IPS DF 6.9 (cell line): ENCODE results near the gene ELOVL1.

Experiments
- DNase-seq: peaks from one replicate; pipeline ENCODE4 v3.0.0-alpha.2; 2013; ENCODE audit warnings: low read depth, low spot score
- H3K27ac ChIP-seq: one replicate; pipeline ENCODE4 v1.5.1; 2013; ENCODE audit warnings: low read length, control low read depth
- H3K27me3 ChIP-seq: 2 replicates; pipeline ENCODE4 v1.6.1; 2013; ENCODE audit warnings: mild to moderate bottlenecking, low read length; ENCODE audit not compliant: control insufficient read depth, insufficient read depth
- H3K36me3 ChIP-seq: 2 replicates; pipeline ENCODE4 v1.6.1; 2013; ENCODE audit warnings: low read length; ENCODE audit not compliant: control insufficient read depth, insufficient read depth
- H3K4me1 ChIP-seq: 2 replicates; pipeline ENCODE4 v1.6.1; 2013; ENCODE audit warnings: low read length; ENCODE audit not compliant: control insufficient read depth, insufficient read depth
- H3K4me3 ChIP-seq: 2 replicates; pipeline ENCODE4 v1.5.1; 2013; ENCODE audit warnings: mild to moderate bottlenecking, low read length
- H3K9me3 ChIP-seq: 2 replicates; pipeline ENCODE4 v1.6.1; 2013; ENCODE audit warnings: low read length, inconsistent platforms; ENCODE audit not compliant: control insufficient read depth, insufficient read depth
- WGBS: extraction: QIAGEN DNeasy Blood & Tissue Kit; methylation state at CpG from one replicate; pipeline ENCODE4 v1.1.7; 2013; ENCODE audit warnings: mixed read lengths, missing lambda C conversion rate; ENCODE audit not compliant: insufficient read length, insufficient coverage; 5-methylcytosine and 5-hydroxymethylcytosine counted together

The ELOVL1 gene

GRCh38 chr1:43398227-43398626, 30.4 kb upstream of the ELOVL1 start:
- H3K27ac ChIP-seq, result no peak overlapping the region
- no peaks in the 10 kb centered on the region for H3K9me3 ChIP-seq
- no CpG with 5 or more reads among the region's 3 CpGs for WGBS

GRCh38 chr1:43396059-43396458, 28.2 kb upstream of the ELOVL1 start:
- no peak for DNase-seq
- Histone ChIP-seq H3K9me3 (no peaks in the 10 kb centered on the region), H3K27me3 (no peaks in the 10 kb centered on the region), H3K4me1 (no peaks in the 10 kb centered on the region), H3K27ac (no peak overlapping the region), H3K36me3 (no peaks in the 10 kb centered on the region), H3K4me3 (no peak overlapping the region)
- WGBS, result no CpG with 5 or more reads among the region's 1 CpG

More at GRCh38 chr1:43398227-43398626, 30.4 kb upstream of the ELOVL1 start:
- Histone ChIP-seq H3K4me3 (no peak overlapping the region), H3K4me1 (no peaks in the 10 kb centered on the region), H3K27me3 (no peaks in the 10 kb centered on the region), H3K36me3 (no peaks in the 10 kb centered on the region)
- no peak for DNase-seq

GRCh38 chr1:43395523-43395922, 27.7 kb upstream of the ELOVL1 start:
- DNase-seq, result no peak
- H3K4me3 ChIP-seq, result no peak overlapping the region
- H3K4me1 ChIP-seq, result no peaks in the 10 kb centered on the region
- no peaks in the 10 kb centered on the region for H3K36me3 ChIP-seq
- no CpG with 5 or more reads among the region's 4 CpGs for WGBS
- no peaks in the 10 kb centered on the region for H3K27me3 ChIP-seq
- no peaks in the 10 kb centered on the region for H3K9me3 ChIP-seq
- no peak overlapping the region for H3K27ac ChIP-seq

DNA sequence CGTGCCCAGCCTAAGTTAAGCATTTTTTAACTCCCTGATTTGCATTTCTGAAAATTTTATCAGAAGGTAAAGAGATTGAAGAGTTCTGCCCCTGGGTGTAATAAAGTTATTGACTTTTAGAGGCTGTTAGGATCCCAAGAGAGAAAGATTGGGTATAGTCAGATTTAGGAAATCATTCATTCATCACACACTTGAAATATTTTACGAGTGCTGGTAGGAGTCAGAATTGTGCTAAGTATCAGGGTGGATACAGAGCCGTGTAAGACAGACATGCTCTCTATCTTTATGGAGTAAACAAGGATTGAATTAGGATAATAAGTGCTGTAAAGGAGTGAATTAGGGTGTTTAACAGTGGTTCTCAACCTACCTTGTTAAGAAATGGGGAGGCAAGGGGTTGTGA, 24.9 kb upstream of the ELOVL1 start:
- no peaks in the 10 kb centered on the region for H3K36me3 ChIP-seq
- DNase-seq, result no peak
- H3K9me3 ChIP-seq, result no peaks in the 10 kb centered on the region
- H3K4me1 ChIP-seq, result no peaks in the 10 kb centered on the region
- no peak overlapping the region for H3K27ac ChIP-seq
- no peak overlapping the region for H3K4me3 ChIP-seq
- H3K27me3 ChIP-seq, result no peaks in the 10 kb centered on the region
- WGBS, result no CpG with 5 or more reads among the region's 3 CpGs

DNA sequence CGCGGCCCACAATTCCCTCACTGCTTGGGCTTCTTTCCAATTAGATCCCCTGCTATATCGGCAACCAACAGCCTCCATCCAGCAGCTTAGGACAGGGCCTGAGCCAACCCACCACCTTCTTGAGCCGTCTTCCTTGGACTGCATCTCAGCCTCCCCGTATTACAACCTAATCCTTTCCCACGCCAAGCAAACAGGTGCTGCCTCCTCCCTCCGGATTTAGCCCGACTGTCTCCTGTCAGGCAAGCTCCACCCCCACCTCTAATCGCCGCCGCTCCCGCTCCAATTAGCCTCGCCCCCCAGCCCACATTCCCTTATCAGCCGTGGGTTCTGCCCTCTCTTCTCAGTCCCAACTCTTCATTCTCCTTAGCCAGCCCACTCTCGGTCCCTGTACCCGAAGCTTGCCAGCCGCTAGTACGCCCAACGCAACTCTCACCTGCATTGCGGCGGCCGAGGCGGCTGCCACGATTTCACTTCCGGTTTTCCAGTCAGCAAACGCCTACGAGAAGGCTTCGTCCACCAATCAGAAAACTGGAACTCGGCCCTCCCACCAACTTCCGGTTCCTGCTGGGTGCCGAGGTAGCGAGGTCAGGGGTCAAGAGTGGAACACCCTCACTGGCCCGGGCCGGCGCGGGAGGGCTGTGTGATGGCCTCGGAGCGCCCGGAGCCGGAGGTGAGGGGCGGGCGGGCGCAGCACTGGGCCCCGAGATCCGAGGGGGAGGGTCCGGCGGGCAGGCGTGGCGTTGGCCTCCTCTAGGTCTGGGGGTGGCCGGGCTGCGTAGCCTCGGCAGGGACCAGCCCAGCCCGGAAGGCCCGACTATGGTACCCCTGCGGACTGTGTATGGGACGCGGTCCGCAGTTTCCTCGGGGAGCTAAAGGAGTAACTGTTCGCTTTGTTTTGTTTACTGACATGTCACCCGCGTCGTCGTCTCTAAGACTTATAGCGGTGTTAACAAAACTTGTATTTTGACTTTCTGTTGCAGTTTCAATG, 21.8 kb upstream of the ELOVL1 start, which contains the start of the genes MED8 and SZT2:
MED8 (minus strand) TSS at position 475 of the 988 bp plus-strand sequence; CDS start at position 439, 36 bp downstream.
SZT2 (plus strand) TSS at position 574 of the 988 bp plus-strand sequence; CDS start at position 644, 70 bp downstream.
- peak; percentile 94 for DNase-seq
- H3K4me3 ChIP-seq, result peak within 1 kb of the TSS; percentile 99

DNA sequence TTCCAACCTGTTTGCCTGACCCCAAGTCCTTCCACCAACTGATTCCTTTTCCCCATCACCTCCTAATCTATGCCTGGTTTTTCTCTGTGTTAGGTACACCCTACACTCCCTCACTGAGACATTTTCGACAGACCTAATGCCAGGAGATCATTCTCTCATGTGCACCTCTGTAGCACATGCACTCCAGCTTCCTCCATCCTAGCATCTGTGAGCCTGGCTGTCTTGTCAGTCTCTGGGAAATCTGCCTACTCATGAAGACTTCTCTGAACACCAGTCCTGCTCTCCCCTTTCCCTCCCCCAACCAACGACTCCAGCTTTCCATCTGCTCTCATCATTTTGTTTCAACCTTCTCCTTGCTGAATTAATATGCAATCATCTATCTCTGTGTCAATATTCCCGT, 20.8 kb upstream of the ELOVL1 start:
- Histone ChIP-seq H3K4me1 (no peaks in the 10 kb centered on the region), H3K36me3 (peaks cover 17% of the 10 kb centered on the region; the same call in 1 of the 2 replicates), H3K27me3 (no peaks in the 10 kb centered on the region), H3K4me3 (no peak overlapping the region), H3K27ac (no peak overlapping the region), H3K9me3 (no peaks in the 10 kb centered on the region)
- WGBS, result no CpG with 5 or more reads among the region's 3 CpGs
- DNase-seq, result no peak

More for the DNA sequence above, 21.8 kb upstream of the ELOVL1 start, which contains the start of the genes MED8 and SZT2:
- no CpG with 5 or more reads among the region's 65 CpGs for WGBS
- H3K27me3 ChIP-seq, result no peaks in the 10 kb centered on the region
- no peaks in the 10 kb centered on the region for H3K9me3 ChIP-seq
- H3K4me1 ChIP-seq, result no peaks in the 10 kb centered on the region
- H3K27ac ChIP-seq, result no peak within 1 kb of the TSS
- H3K36me3 ChIP-seq, result peaks cover 17% of the 10 kb centered on the region; the same call in 1 of the 2 replicates

GRCh38 chr1:43387976-43388599, 20.3 kb upstream of the ELOVL1 start:
- no peak overlapping the region for H3K27ac ChIP-seq
- peaks cover 20% of the 10 kb centered on the region; the same call in 1 of the 2 replicates for H3K36me3 ChIP-seq
- WGBS, result no CpG with 5 or more reads among the region's 4 CpGs

DNA sequence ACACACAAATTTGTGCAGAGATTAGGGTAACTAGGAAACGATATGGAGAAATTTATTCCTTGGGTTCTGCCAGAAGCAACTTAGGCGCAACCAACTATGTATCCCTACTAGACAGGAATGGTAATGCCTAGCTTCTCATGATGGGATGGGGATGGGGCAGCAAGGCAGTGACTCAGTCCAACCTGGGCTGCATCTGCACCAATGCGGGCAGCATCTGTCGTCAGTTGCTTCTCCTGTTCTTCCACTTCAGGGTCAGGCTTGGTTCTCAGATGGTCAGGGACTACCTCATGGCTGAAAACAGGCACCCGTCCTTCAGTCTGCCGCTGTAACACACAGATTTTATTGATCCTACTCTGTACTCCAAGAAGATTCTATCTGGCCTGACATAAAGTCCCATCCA, 18.9 kb upstream of the ELOVL1 start:
- H3K36me3 ChIP-seq, result peaks cover 20% of the 10 kb centered on the region; the same call in 1 of the 2 replicates
- H3K27me3 ChIP-seq, result no peaks in the 10 kb centered on the region
- H3K4me1 ChIP-seq, result no peaks in the 10 kb centered on the region
- no CpG with 5 or more reads among the region's 6 CpGs for WGBS
- H3K4me3 ChIP-seq, result no peak overlapping the region
- no peaks in the 10 kb centered on the region for H3K9me3 ChIP-seq
- H3K27ac ChIP-seq, result no peak overlapping the region
- DNase-seq, result no peak

More at GRCh38 chr1:43387976-43388599, 20.3 kb upstream of the ELOVL1 start:
- Histone ChIP-seq H3K4me1 (no peaks in the 10 kb centered on the region), H3K27me3 (no peaks in the 10 kb centered on the region), H3K9me3 (no peaks in the 10 kb centered on the region), H3K4me3 (no peak overlapping the region)
- DNase-seq, result no peak

DNA sequence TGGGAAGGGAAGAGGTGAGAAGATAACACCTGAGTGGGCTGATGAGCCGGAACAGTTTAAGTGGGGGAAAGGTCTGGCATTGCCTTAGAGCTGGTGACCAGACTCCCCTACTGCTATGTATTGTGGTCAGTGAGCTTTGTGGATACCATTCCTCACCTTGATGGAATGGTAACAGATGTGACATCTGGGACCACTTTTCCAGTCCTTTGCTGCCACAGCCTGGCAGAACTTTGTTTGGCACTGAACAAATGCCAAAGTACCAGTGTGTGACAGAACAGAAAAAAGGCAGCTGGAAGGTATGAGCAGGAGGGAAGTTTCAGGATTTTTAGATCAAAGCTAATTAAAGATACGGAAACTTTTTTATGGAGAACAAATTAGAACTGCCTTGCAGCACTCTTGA, 15.6 kb upstream of the ELOVL1 start:
- no peak for DNase-seq
- Histone ChIP-seq H3K9me3 (no peaks in the 10 kb centered on the region), H3K27ac (no peak overlapping the region), H3K27me3 (no peaks in the 10 kb centered on the region), H3K4me3 (no peak overlapping the region), H3K36me3 (peaks cover 20% of the 10 kb centered on the region; the same call in 1 of the 2 replicates), H3K4me1 (no peaks in the 10 kb centered on the region; the same call in 1 of the 2 replicates)
- no CpG with 5 or more reads among the region's 2 CpGs for WGBS

- Histone ChIP-seq H3K27ac (no peak overlapping the region), H3K36me3 (peaks cover 20% of the 10 kb centered on the region; the same call in 1 of the 2 replicates), H3K4me1 (peaks cover 1% of the 10 kb centered on the region; the same call in 1 of the 2 replicates), H3K4me3 (no peak overlapping the region), H3K9me3 (no peaks in the 10 kb centered on the region), H3K27me3 (no peaks in the 10 kb centered on the region)
- WGBS, result no CpG with 5 or more reads among the region's 6 CpGs
- DNase-seq, result no peak
Measured at GRCh38 chr1:43382027-43382779, 14.4 kb upstream of the ELOVL1 start.
